Activated T-cell treated with anti-CD3 and anti-CD28 coated beads, Interleukin-2, amount 50 U/mL, for 24 hours (primary cell): Measurements from ENCODE around the gene IGLON5.

Experiments used
- DNase-seq: peaks from one replicate; pipeline ENCODE4 v3.0.0-alpha.2; 2020
- H3K27ac Mint-ChIP-seq: 2 replicates; pipeline ENCODE4 v1.8.0; 2020; ENCODE audit warnings: mild to moderate bottlenecking, mixed read lengths
- H3K27me3 Mint-ChIP-seq: 2 replicates; pipeline ENCODE4 v1.8.0; 2020; ENCODE audit warnings: mixed read lengths
- H3K36me3 Mint-ChIP-seq: 2 replicates; pipeline ENCODE4 v1.8.0; 2020; ENCODE audit warnings: low read depth, mixed read lengths
- H3K4me1 Mint-ChIP-seq: 2 replicates; pipeline ENCODE4 v1.8.0; 2020; ENCODE audit warnings: low read depth, mixed read lengths
- H3K4me3 Mint-ChIP-seq: 2 replicates; pipeline ENCODE4 v1.8.0; 2020; ENCODE audit warnings: mild to moderate bottlenecking, moderate library complexity, mixed read lengths
- H3K9me3 Mint-ChIP-seq: 2 replicates; pipeline ENCODE4 v1.8.0; 2020; ENCODE audit warnings: mixed read lengths

Gene IGLON5

DNA sequence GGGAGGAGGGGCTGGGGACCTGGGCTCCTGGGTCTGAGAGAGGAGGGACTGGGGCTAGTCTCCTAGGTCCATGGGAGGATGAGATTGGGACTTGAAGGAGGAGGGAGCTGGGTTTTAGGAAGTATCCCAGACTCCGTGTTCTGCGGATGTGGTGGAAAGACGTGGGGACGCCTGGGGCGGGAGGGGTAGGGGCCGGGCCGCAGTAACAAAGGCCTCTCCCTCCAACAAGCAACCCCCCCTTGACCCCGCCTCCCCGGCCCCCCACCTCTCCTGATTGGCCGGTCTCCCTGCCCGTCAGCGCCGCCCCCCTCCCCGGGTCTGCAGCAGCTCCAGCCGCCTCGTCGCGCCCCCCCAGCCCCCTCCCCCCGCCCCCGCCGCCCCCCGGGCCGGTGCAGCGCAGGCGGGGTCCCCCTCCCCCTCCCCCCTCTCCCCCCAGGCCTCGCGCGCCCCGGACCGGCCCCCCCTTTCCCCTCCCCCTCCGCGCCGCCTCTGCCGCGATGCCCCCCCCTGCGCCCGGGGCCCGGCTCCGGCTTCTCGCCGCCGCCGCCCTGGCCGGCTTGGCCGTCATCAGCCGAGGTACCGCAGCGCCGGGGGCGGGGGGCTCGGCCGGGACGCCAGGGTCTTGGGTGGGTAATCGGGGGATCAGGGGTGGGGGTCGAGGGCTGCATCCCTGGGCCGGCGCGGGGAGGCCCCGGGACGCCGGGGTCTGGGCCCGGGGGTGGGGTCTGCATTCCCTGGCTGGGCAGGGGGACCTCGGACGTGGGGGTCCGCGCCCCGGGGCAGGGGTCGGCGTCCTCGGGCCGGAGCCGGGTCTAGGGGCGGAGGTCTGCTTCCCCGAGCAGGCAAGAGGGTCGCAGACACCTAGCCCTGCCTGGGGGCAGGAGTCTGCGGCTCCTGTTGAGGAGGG lies at the start of gene IGLON5:
Gene IGLON5, plus strand, starts transcription at position 294 of the 907 bp plus-strand sequence. Its CDS starts 204 bp downstream, at position 498.
- no peak for DNase-seq
- H3K9me3 Mint-ChIP-seq = peaks cover 16% of the 10 kb centered on the region
- peaks cover 61% of the 10 kb centered on the region for H3K27me3 Mint-ChIP-seq
- H3K27ac Mint-ChIP-seq = no peak within 1 kb of the TSS
- H3K4me3 Mint-ChIP-seq = no peak within 1 kb of the TSS
- peaks cover 4% of the 10 kb centered on the region for H3K4me1 Mint-ChIP-seq
- H3K36me3 Mint-ChIP-seq = no peaks in the 10 kb centered on the region

- H3K4me1 Mint-ChIP-seq = no peaks in the 10 kb centered on the region
- no peak for DNase-seq
- H3K36me3 Mint-ChIP-seq = no peaks in the 10 kb centered on the region
- H3K9me3 Mint-ChIP-seq = no peaks in the 10 kb centered on the region
- peaks cover 24% of the 10 kb centered on the region for H3K27me3 Mint-ChIP-seq
- no peak overlapping the region for H3K27ac Mint-ChIP-seq
- no peak overlapping the region for H3K4me3 Mint-ChIP-seq
These were observed 47.6 kb upstream of the IGLON5 start for GRCh38 chr19:51263808-51264207.

DNA sequence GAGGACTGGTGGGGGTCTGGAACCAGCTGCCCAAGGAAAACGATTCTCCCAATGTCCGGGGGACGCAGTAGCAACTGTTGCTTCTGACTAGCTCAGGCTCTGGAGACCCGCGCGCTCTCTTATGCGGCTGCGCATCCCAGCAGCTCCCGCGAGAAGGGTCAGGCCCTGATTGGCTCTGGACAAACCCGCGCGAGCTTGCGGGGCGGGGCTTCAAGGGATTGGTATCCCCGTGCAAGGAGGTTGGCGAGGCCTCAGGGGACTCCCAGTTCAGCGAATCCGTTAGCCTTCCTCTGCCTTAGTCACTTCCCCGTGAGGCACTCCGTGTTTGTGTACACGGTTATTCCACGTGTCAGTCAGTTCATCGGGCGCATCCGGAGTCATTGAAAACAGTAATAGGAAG lies 40.4 kb upstream of the IGLON5 start:
- no peaks in the 10 kb centered on the region for H3K9me3 Mint-ChIP-seq
- H3K4me3 Mint-ChIP-seq = no peak overlapping the region
- H3K27ac Mint-ChIP-seq = no peak overlapping the region
- H3K4me1 Mint-ChIP-seq = peaks cover 18% of the 10 kb centered on the region
- H3K27me3 Mint-ChIP-seq = peaks cover 8% of the 10 kb centered on the region
- no peak for DNase-seq
- no peaks in the 10 kb centered on the region for H3K36me3 Mint-ChIP-seq

- H3K4me3 Mint-ChIP-seq = no peak overlapping the region
- H3K4me1 Mint-ChIP-seq = peaks cover 18% of the 10 kb centered on the region
- no peaks in the 10 kb centered on the region for H3K36me3 Mint-ChIP-seq
- DNase-seq = no peak
- H3K27ac Mint-ChIP-seq = peak overlapping the region; percentile 9
- peaks cover 14% of the 10 kb centered on the region for H3K27me3 Mint-ChIP-seq
- no peaks in the 10 kb centered on the region for H3K9me3 Mint-ChIP-seq
These were observed 39.1 kb upstream of the IGLON5 start for GRCh38 chr19:51272183-51272810.

- Mint-ChIP-seq H3K27ac (no peak overlapping the region), H3K9me3 (no peaks in the 10 kb centered on the region)
These were observed 37.2 kb upstream of the IGLON5 start for GRCh38 chr19:51274049-51274770.

GRCh38 chr19:51277112-51277511 lies 34.3 kb upstream of the IGLON5 start:
- no peak for DNase-seq
- H3K27ac Mint-ChIP-seq = no peak overlapping the region
- H3K36me3 Mint-ChIP-seq = no peaks in the 10 kb centered on the region
- H3K9me3 Mint-ChIP-seq = no peaks in the 10 kb centered on the region
- H3K4me3 Mint-ChIP-seq = no peak overlapping the region
- H3K4me1 Mint-ChIP-seq = peaks cover 13% of the 10 kb centered on the region
- peaks cover 28% of the 10 kb centered on the region for H3K27me3 Mint-ChIP-seq

More at GRCh38 chr19:51274049-51274770, 37.2 kb upstream of the IGLON5 start:
- Mint-ChIP-seq H3K4me1 (peaks cover 18% of the 10 kb centered on the region), H3K4me3 (no peak overlapping the region), H3K36me3 (no peaks in the 10 kb centered on the region), H3K27me3 (peaks cover 29% of the 10 kb centered on the region)
- no peak for DNase-seq

- Mint-ChIP-seq H3K36me3 (no peaks in the 10 kb centered on the region), H3K4me1 (no peaks in the 10 kb centered on the region), H3K27me3 (peaks cover 35% of the 10 kb centered on the region), H3K4me3 (no peak overlapping the region), H3K27ac (no peak overlapping the region), H3K9me3 (peaks cover 5% of the 10 kb centered on the region)
- no peak for DNase-seq
These were observed 29.1 kb upstream of the IGLON5 start for GRCh38 chr19:51282335-51282734.

GRCh38 chr19:51285682-51286081 lies 25.8 kb upstream of the IGLON5 start:
- DNase-seq = no peak
- no peak overlapping the region for H3K4me3 Mint-ChIP-seq
- H3K36me3 Mint-ChIP-seq = no peaks in the 10 kb centered on the region
- H3K27me3 Mint-ChIP-seq = peaks cover 17% of the 10 kb centered on the region
- no peak overlapping the region for H3K27ac Mint-ChIP-seq
- H3K4me1 Mint-ChIP-seq = no peaks in the 10 kb centered on the region
- peaks cover 5% of the 10 kb centered on the region for H3K9me3 Mint-ChIP-seq

GRCh38 chr19:51289635-51290034 lies 21.8 kb upstream of the IGLON5 start:
- H3K36me3 Mint-ChIP-seq = no peaks in the 10 kb centered on the region
- no peaks in the 10 kb centered on the region for H3K9me3 Mint-ChIP-seq
- H3K4me1 Mint-ChIP-seq = no peaks in the 10 kb centered on the region
- H3K27ac Mint-ChIP-seq = no peak overlapping the region
- DNase-seq = no peak
- peaks cover 11% of the 10 kb centered on the region for H3K27me3 Mint-ChIP-seq
- no peak overlapping the region for H3K4me3 Mint-ChIP-seq

DNA sequence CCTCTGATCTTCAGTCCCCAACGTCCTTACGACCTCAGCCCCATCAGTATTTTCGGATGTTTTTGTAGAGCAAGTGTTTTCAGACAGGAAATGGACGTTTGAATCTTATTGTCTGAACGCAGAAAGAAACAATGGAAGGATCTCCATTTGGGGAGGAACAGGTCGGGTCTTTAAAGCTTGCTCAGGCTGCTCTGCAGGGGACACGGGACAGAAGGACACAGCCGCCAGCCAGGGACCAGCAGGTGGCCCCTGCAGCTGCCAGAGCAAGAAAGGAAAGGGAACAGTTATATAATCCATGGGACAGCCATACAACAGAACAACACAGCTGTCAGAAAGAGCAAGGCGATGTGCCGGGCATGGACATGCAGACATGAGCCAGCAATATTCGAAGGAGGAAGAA lies 18.5 kb upstream of the IGLON5 start:
- peaks cover 16% of the 10 kb centered on the region for H3K27me3 Mint-ChIP-seq
- H3K4me1 Mint-ChIP-seq = no peaks in the 10 kb centered on the region
- H3K9me3 Mint-ChIP-seq = no peaks in the 10 kb centered on the region
- no peak overlapping the region for H3K4me3 Mint-ChIP-seq
- H3K27ac Mint-ChIP-seq = no peak overlapping the region
- H3K36me3 Mint-ChIP-seq = no peaks in the 10 kb centered on the region
- DNase-seq = no peak

DNA sequence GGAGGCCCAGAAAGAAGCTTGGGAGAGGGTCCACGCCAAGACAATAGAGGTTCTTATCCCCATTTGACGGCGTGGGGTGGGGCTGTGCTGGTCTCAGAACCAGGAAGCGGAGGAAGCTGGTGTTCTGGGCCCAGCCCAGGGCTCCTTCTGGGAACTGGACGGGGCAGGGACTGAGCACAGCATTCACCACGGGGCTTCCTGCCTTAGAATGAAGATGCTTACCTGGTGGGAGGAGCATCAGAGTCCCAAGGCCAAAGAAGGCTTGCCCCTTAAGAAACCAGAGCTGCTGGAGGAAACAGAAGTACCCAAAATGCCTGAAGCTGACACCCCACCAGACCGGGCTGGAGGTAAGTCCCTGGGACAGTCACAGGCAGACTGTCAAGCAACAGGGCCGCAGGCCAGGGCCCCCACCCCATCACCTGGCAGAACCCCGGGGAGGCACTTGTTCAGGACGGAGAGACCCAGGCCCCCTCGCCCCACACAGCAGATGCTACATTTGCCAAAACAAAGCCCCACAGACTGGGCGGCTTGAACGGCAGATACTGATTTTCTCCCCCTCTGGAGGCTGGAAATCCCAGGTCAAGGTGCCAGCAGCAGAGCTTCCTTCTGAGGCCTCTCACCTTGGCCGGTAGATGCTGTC lies 17.8 kb upstream of the IGLON5 start:
- Mint-ChIP-seq H3K27ac (no peak overlapping the region), H3K9me3 (no peaks in the 10 kb centered on the region), H3K4me3 (no peak overlapping the region), H3K36me3 (no peaks in the 10 kb centered on the region), H3K27me3 (peaks cover 16% of the 10 kb centered on the region), H3K4me1 (no peaks in the 10 kb centered on the region)
- DNase-seq = no peak

DNA sequence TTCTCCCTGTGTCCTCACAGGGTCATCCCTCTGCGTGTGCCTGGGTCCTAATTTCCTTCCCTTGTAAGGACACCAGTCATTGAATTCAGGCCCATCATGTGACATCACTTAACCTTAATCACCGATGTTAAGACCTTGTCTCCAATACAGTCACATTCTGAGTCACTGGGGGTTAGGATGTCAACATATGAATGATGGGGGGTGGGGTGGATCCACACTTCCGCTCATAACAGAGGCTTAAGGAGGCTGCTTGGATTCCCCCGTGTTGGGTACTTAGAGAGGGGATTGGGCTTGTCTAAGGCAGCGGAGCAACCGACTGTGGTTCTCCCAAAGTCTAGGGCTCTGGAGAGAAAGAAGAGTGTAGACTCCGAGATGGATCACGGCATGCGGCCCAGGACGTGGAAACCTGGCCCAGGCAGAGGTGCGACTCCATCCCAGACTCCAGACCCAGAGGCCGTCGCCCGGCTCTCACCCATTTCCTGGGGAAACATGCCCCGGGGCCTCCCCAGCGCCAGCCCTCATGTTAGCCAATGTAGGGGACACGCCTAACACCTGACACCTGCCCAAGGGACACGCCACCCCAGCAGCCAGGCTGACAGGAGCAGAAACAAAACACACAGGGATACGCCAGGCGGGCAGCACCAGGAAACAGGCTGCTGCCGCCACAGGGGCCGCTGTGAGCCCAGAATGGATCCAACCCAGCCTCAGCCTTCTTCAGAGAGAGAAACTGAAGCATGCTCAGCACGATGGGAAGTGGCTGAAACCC lies 17.1 kb upstream of the IGLON5 start:
- Mint-ChIP-seq H3K4me3 (no peak overlapping the region), H3K27ac (no peak overlapping the region), H3K4me1 (no peaks in the 10 kb centered on the region), H3K27me3 (peaks cover 16% of the 10 kb centered on the region), H3K36me3 (no peaks in the 10 kb centered on the region), H3K9me3 (no peaks in the 10 kb centered on the region)
- no peak for DNase-seq

DNA sequence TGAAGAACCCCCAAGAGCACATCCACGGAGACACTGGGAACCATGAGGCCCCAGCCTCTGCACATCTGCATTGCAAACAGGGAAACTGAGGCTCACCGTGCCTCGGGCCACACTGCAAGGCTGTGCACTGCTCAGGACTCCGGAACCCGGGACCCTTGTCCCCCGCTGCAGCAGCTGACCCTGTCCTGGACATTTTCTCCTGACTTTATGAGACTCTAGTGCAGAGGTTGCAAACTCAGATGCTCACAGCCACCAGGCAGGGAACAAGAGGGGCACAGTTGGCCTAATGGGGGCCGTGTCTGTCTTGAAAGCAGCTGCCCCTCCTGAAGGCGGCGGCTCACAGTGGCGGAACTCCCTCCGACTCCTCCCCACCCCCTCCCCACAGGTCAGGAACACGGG lies 16.5 kb upstream of the IGLON5 start:
- no peaks in the 10 kb centered on the region for H3K36me3 Mint-ChIP-seq
- no peak overlapping the region for H3K4me3 Mint-ChIP-seq

More for the DNA sequence above, 16.5 kb upstream of the IGLON5 start:
- H3K4me1 Mint-ChIP-seq = no peaks in the 10 kb centered on the region
- no peak overlapping the region for H3K27ac Mint-ChIP-seq
- H3K27me3 Mint-ChIP-seq = peaks cover 16% of the 10 kb centered on the region
- no peak for DNase-seq
- no peaks in the 10 kb centered on the region for H3K9me3 Mint-ChIP-seq
